Measurements from ENCODE around the gene MYH2.

MYH2 gene

GRCh38 chr17:10516065-10516464, 33.4 kb downstream of the MYH2 start:
- DNase-seq (ENCODE audit: low spot score), result no peak

- no peak for DNase-seq (ENCODE audit: low spot score)
Measured at GRCh38 chr17:10513299-10514067, 36.0 kb downstream of the MYH2 start.

- no peak for DNase-seq (ENCODE audit: low spot score)
Measured at GRCh38 chr17:10512856-10513255, 36.6 kb downstream of the MYH2 start.

GRCh38 chr17:10499950-10500349, 49.5 kb downstream of the MYH2 start:
- DNase-seq (ENCODE audit: low spot score), result no peak

- no peak for DNase-seq (ENCODE audit: low spot score)
Measured at GRCh38 chr17:10492004-10492403, 57.5 kb downstream of the MYH2 start.

GRCh38 chr17:10482252-10482651, 67.2 kb downstream of the MYH2 start:
- DNase-seq (ENCODE audit: low spot score), result no peak

- DNase-seq (ENCODE audit: low spot score), result no peak
Measured at GRCh38 chr17:10477701-10478100, 71.8 kb downstream of the MYH2 start.

GRCh38 chr17:10474536-10474935, 74.9 kb downstream of the MYH2 start:
- no peak for DNase-seq (ENCODE audit: low spot score)

- no peak for DNase-seq (ENCODE audit: low spot score)
Measured at GRCh38 chr17:10471858-10472257, 77.6 kb downstream of the MYH2 start.

Data from hematopoietic multipotent progenitor cell treated with erythropoietin and hydrocortisone succinate and interleukin-3 and kit ligand, for 15 days (in vitro differentiated cells).